ENCODE data around the gene TNFRSF19.
"Not testable (repeated sequence)": the region's sequence is repeated elsewhere in the genome, so short reads cannot be mapped to it uniquely, and the experiment has no call there.

The TNFRSF19 gene

GRCh38 chr13:23670793-23671192, 100.6 kb downstream of the TNFRSF19 start:
- no peak for TF ChIP-seq CTCF (IDR thresholded peaks at IDR 0.05; ENCODE audit: low read depth, low read length)
- H3K4me3 ChIP-seq (ENCODE audit: low read depth, low read length): no peak overlapping the region

DNA sequence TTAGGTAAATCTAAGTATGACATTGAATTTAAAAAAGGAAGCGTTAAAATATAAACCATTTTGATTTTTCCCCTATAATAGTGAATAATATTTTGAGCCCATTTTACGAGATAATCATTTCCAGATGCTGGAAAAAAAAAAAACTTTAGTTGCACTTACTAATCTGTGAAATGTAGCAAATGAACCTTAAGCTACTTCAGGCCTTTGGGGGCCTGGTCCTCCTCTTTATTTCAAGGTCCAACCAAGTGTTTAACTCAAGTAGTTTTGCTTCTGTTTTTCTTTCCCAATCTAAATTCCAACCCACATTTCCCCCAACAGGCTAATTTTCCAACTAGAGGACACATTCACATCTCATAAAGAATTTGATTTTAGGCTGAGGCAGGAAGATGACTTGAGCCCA, 101.2 kb downstream of the TNFRSF19 start:
- no peak for TF ChIP-seq CTCF (IDR thresholded peaks at IDR 0.05; ENCODE audit: low read depth, low read length)
- H3K4me3 ChIP-seq (ENCODE audit: low read depth, low read length): no peak overlapping the region

- no peak for TF ChIP-seq CTCF (IDR thresholded peaks at IDR 0.05; ENCODE audit: low read depth, low read length)
- H3K4me3 ChIP-seq (ENCODE audit: low read depth, low read length): no peak overlapping the region
Measured at GRCh38 chr13:23671897-23672296, 101.7 kb downstream of the TNFRSF19 start.

- no peak overlapping the region for H3K4me3 ChIP-seq (ENCODE audit: low read depth, low read length)
- no peak for TF ChIP-seq CTCF (IDR thresholded peaks at IDR 0.05; ENCODE audit: low read depth, low read length)
Measured at GRCh38 chr13:23672616-23673015, 102.4 kb downstream of the TNFRSF19 start.

DNA sequence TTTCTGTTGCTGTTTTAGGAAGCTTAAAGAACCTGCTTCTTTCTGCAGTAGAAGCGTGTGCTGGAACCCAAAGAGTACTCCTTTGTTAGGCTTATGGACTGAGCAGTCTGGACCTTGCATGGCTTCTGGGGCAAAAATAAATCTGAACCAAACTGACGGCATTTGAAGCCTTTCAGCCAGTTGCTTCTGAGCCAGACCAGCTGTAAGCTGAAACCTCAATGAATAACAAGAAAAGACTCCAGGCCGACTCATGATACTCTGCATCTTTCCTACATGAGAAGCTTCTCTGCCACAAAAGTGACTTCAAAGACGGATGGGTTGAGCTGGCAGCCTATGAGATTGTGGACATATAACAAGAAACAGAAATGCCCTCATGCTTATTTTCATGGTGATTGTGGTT, 103.1 kb downstream of the TNFRSF19 start:
- H3K4me3 ChIP-seq (ENCODE audit: low read depth, low read length): no peak overlapping the region
- no peak for TF ChIP-seq CTCF (IDR thresholded peaks at IDR 0.05; ENCODE audit: low read depth, low read length)

DNA sequence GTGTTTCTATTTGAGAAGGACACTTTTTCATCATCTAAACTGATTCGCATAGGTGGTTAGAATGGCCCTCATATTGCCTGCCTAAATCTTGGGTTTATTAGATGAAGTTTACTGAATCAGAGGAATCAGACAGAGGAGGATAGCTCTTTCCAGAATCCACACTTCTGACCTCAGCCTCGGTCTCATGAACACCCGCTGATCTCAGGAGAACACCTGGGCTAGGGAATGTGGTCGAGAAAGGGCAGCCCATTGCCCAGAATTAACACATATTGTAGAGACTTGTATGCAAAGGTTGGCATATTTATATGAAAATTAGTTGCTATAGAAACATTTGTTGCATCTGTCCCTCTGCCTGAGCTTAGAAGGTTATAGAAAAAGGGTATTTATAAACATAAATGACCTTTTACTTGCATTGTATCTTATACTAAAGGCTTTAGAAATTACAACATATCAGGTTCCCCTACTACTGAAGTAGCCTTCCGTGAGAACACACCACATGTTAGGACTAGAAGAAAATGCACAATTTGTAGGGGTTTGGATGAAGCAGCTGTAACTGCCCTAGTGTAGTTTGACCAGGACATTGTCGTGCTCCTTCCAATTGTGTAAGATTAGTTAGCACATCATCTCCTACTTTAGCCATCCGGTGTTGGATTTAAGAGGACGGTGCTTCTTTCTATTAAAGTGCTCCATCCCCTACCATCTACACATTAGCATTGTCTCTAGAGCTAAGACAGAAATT, 103.8 kb downstream of the TNFRSF19 start:
- no peak overlapping the region for H3K4me3 ChIP-seq (ENCODE audit: low read depth, low read length)
- TF ChIP-seq CTCF (IDR thresholded peaks at IDR 0.05; ENCODE audit: low read depth, low read length): no peak

DNA sequence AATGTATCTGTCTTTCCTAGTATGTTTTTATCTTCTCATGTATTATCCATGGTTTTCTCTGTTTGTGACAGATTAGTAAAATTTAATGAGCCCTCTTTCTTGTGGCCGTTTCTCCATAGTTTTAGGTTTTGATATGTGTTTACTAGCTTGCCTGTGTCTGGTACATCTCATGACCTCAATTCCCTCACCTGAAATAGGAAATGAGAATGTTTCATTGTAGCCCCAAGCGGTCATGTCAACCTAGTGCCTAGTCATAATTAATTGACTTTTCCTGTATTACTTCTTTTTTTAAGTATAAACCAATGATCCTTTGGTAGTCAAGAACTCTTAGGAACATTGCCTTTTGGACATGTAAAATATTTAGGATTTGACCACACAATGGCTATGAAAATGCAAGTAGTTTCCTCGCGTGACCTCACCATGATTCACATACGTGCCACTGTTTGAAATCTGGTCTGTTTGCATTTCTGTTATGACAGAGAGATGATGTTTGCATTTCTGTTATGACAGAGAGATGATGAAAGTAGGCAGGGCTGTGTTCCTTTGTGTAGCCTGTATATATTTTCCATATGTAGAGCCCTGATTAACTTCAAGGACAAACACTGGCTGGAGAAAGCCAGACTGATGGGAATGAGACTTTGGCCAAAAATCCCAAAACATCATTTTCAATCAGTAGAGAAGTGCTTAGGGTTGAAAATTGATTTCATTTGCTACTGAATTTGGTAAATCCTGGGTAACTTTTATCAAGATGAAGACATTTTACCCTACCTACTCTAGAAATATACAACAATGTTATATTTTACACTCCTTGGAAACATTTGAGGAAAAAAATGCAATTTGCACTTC, 104.8 kb downstream of the TNFRSF19 start:
- H3K4me3 ChIP-seq (ENCODE audit: low read depth, low read length): no peak overlapping the region
- TF ChIP-seq CTCF (IDR thresholded peaks at IDR 0.05; ENCODE audit: low read depth, low read length): no peak

DNA sequence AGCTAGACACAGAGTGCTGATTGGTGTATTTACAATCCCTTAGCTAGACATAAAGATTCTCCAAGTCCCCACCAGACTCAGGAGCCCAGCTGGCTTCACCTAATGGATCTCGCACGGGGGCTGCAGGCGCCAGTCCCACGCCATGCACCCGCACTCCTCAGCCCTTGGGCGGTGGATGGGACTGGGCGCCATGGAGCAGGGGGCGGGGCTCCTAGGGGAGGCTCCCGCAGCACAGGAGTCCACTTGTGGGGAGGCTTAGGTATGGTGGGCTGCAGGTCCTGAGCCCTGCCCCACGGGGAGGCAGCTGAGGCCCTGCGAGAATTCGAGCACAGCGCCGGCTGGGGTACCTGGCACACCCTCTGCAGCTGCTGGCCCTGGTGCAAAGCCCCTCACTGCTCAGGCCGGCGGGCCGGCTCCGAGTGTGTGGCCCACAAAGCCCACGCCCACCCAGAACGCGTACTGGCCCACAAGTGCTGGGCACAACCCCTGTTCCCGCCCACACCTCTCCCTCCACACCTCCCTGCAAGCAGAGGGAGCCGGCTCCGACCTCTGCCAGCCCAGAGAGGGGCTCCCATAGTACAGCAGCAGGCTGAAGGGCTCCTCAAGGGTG, 107.6 kb downstream of the TNFRSF19 start:
- not testable (repeated sequence) for H3K4me3 ChIP-seq (ENCODE audit: low read depth, low read length)

Data from WI38 (cell line).